Right atrium auricular region (tissue), 2 donors: Measurements from ENCODE around the gene SH3YL1. TPM values are rescaled to one million over a fixed set of nuclear protein-coding genes. Genes with fewer than 3 reads are reported as not detected.
"Not testable (repeated sequence)": the region's sequence is repeated elsewhere in the genome, so short reads cannot be mapped to it uniquely, and the experiment has no call there.

ENCODE experiments used
- DNase-seq: peaks from one replicate; pipeline ENCODE4 v3.0.0-alpha.2; 2019; ENCODE audit warnings: low spot score
- H3K27ac ChIP-seq, 2 donors: fragments of 200-600 bp; sonication (generic); 1 replicate in 1 of 2; 2 replicates in 1 of 2; pipeline ENCODE4 v1.5.1; 2016 to 2019
- H3K27me3 ChIP-seq, 2 donors: fragments of 200-600 bp; sonication (generic); one replicate each; pipeline versions ENCODE4 v1.5.1 to v1.6.0; 2017 to 2019
- H3K36me3 ChIP-seq: fragments of 200-600 bp; sonication (generic); one replicate; pipeline ENCODE4 v1.5.1; 2016
- H3K4me1 ChIP-seq, 2 donors: fragments of 200-600 bp; sonication (generic); one replicate each; pipeline versions ENCODE4 v1.5.1 to v1.6.0; 2017 to 2019
- H3K4me3 ChIP-seq, 2 donors: fragments of 200-600 bp; sonication (generic); 1 replicate in 1 of 2; 2 replicates in 1 of 2; pipeline ENCODE4 v1.5.1; 2017 to 2019; ENCODE audit warnings: mild to moderate bottlenecking in 1 of 2, moderate library complexity in 1 of 2
- H3K9me3 ChIP-seq, 2 donors: fragments of 200-600 bp; sonication (generic); one replicate each; pipeline ENCODE4 v1.5.1; 2019
- total RNA-seq, 2 donors: library from RNA; depleted of rRNA; stranded (reverse); fragments of >200 nt; gene quantifications; one replicate each; pipeline ENCODE4 v1.1.0, GENCODE V29; 2016
- TF ChIP-seq, protein P1 (sequence below), 2 donors: fragments of 200-600 bp; sonication (generic); IDR thresholded peaks; one replicate each; pipeline ENCODE4 v1.5.1; 2019; ENCODE audit warnings: antibody characterized with exemption in 2 of 2

SH3YL1 gene
- total RNA-seq, 2 donors from 2014 or later: 7.8 to 11.3 TPM

DNA sequence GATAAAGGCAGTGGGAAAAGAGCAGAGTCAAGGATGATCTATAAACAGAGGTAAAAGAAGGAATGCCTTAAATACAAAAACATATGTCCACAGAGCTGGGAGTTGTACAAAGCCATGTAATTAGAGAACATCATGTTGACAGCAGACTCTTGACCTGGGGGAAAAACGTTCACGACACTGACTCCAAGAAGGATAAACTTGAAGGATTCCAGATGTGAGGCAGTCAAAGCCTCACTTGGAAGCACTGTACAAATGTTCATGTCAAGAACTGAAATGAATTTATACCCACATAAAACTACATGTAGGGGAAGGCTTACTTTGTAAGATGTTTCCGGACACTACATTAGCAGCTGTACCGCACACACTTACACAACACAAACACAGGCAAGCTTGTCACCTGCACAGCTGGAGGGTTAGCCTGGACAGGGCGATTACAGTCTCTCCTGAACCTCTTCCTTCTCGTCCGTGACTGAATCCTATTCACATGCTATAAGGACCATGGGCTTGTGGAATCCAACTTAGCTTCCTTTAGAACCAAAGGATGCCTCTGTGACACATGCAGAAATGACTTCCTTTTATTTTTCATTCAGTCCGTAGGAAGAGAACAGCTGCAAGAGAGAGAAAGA, 88.6 kb downstream of the SH3YL1 start:
- no peak for DNase-seq
- TF ChIP-seq, protein P1, sequence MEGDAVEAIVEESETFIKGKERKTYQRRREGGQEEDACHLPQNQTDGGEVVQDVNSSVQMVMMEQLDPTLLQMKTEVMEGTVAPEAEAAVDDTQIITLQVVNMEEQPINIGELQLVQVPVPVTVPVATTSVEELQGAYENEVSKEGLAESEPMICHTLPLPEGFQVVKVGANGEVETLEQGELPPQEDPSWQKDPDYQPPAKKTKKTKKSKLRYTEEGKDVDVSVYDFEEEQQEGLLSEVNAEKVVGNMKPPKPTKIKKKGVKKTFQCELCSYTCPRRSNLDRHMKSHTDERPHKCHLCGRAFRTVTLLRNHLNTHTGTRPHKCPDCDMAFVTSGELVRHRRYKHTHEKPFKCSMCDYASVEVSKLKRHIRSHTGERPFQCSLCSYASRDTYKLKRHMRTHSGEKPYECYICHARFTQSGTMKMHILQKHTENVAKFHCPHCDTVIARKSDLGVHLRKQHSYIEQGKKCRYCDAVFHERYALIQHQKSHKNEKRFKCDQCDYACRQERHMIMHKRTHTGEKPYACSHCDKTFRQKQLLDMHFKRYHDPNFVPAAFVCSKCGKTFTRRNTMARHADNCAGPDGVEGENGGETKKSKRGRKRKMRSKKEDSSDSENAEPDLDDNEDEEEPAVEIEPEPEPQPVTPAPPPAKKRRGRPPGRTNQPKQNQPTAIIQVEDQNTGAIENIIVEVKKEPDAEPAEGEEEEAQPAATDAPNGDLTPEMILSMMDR (IDR thresholded peaks at IDR 0.05): no peak
- H3K9me3 ChIP-seq: no peaks in the 10 kb centered on the region

DNA sequence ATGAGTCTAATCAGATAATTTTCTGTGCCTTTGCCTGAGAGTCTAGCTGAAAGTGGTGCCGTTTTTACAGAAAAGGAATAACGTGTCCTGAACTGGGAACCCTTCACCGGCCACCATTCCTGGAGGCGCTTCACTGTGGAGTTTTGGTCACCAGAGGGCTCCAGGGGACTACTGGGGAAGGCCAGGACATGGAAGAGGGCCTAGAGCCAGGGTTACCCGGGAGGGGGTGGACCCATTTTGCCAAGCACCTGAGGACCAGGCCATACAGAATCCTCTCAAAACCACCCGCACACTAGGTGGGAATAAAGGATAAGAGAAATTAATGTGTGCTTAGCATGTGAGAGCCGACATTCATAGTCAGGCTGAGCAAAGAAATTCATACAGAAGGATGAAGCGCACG, 91.7 kb downstream of the SH3YL1 start:
- DNase-seq, H3K4me3 ChIP-seq, H3K9me3 ChIP-seq, H3K36me3 ChIP-seq, H3K4me1 ChIP-seq, H3K27me3 ChIP-seq, H3K27ac ChIP-seq: not testable (repeated sequence)
- TF ChIP-seq, protein P1 (IDR thresholded peaks at IDR 0.05): peak in 1 of 2 donors; percentile 51

More for the DNA sequence above, 88.6 kb downstream of the SH3YL1 start:
- Histone ChIP-seq H3K36me3 (no peaks in the 10 kb centered on the region), H3K4me3 (no peak overlapping the region), H3K27ac (no peak overlapping the region), H3K4me1 (no peaks in the 10 kb centered on the region), H3K27me3 (no peaks in the 10 kb centered on the region)

GRCh38 chr2:169741-170140, 94.1 kb downstream of the SH3YL1 start:
- H3K9me3 ChIP-seq: no peaks in the 10 kb centered on the region
- no peaks in the 10 kb centered on the region for H3K4me1 ChIP-seq
- no peak overlapping the region for H3K4me3 ChIP-seq
- no peak for DNase-seq
- H3K36me3 ChIP-seq: no peaks in the 10 kb centered on the region
- no peak overlapping the region for H3K27ac ChIP-seq
- no peaks in the 10 kb centered on the region for H3K27me3 ChIP-seq
- TF ChIP-seq, protein P1 (IDR thresholded peaks at IDR 0.05): no peak

Other genes with a start within 250 kb of the SH3YL1 start
- 10 to 100 TPM in 1 of 2 donors, 1 to 10 TPM in 1; 8.3 to 12.4 TPM for gene FAM110C, start 217.5 kb downstream of the SH3YL1 start, total RNA-seq
- 10 to 100 TPM; 46.2 to 59.5 TPM for gene ACP1, start 915 bp upstream of the SH3YL1 start, total RNA-seq
- gene ALKAL2, start 24.1 kb upstream of the SH3YL1 start, total RNA-seq: 1 to 10 TPM in 1 of 2 donors, not detected in 1; 1.1 TPM